OCI-M2 (cell line): ENCODE results near the gene SMURF1.

Source experiments
- DNase-seq: peaks from one replicate; lab custom pipeline; 2025; ENCODE audit not compliant: unreplicated experiment; lab: John Stamatoyannopoulos, UW

Gene SMURF1

GRCh38 chr7:98993024-98993897 lies 150.6 kb downstream of the SMURF1 start:
- no peak for DNase-seq

GRCh38 chr7:98992076-98992475 lies 151.8 kb downstream of the SMURF1 start:
- DNase-seq: no peak

- no peak for DNase-seq
Measured at GRCh38 chr7:98991141-98991540, 152.8 kb downstream of the SMURF1 start.

- DNase-seq: no peak
Measured at GRCh38 chr7:98990356-98990755, 153.6 kb downstream of the SMURF1 start.

GRCh38 chr7:98988641-98989040 lies 155.3 kb downstream of the SMURF1 start:
- no peak for DNase-seq

GRCh38 chr7:98985945-98986344 lies 158.0 kb downstream of the SMURF1 start:
- DNase-seq: no peak

- DNase-seq: no peak
Measured at GRCh38 chr7:98985406-98985805, 158.5 kb downstream of the SMURF1 start.

- no peak for DNase-seq
Measured at GRCh38 chr7:98984126-98984525, 159.8 kb downstream of the SMURF1 start.

GRCh38 chr7:98982686-98983085 lies 161.2 kb downstream of the SMURF1 start:
- DNase-seq: no peak

GRCh38 chr7:98981701-98982100 lies 162.2 kb downstream of the SMURF1 start:
- no peak for DNase-seq

GRCh38 chr7:98978672-98979071 lies 165.2 kb downstream of the SMURF1 start:
- no peak for DNase-seq
